ENCODE measurements around the gene DDX47. TPM values are rescaled to one million over a fixed set of nuclear protein-coding genes. Genes with fewer than 3 reads are reported as not detected.

Gene DDX47
- 70.3 TPM for polyA plus RNA-seq (2012; ENCODE audit: insufficient read depth, insufficient read length, low read depth)

- Histone ChIP-seq H3K36me3 (peaks cover 24% of the 10 kb centered on the region), H3K4me1 (no peaks in the 10 kb centered on the region), H3K27me3 (no peaks in the 10 kb centered on the region), H3K4me3 (ENCODE audit: low read depth, low read length) (peak within 1 kb of the TSS; percentile 99), H3K9me3 (no peaks in the 10 kb centered on the region)
- peak; percentile 97 for DNase-seq
- peak; percentile 83 for TF ChIP-seq CTCF (IDR thresholded peaks at IDR 0.05; ENCODE audit: low read depth, low read length)
Observed at GRCh38 chr12:12813120-12814101, at the start of gene DDX47. Gene DDX47, plus strand, starts transcription at chr12:12813346. Its CDS starts 22 bp downstream, at chr12:12813368.

- no peaks in the 10 kb centered on the region for H3K36me3 ChIP-seq
- TF ChIP-seq CTCF (IDR thresholded peaks at IDR 0.05; ENCODE audit: low read depth, low read length) = no peak
- DNase-seq = no peak
- no peak overlapping the region for H3K4me3 ChIP-seq (ENCODE audit: low read depth, low read length)
- no peaks in the 10 kb centered on the region; the same call in 1 of the 2 replicates for H3K9me3 ChIP-seq
- H3K4me1 ChIP-seq = no peaks in the 10 kb centered on the region
- no peaks in the 10 kb centered on the region for H3K27me3 ChIP-seq
Observed at GRCh38 chr12:12764824-12765223, 48.3 kb upstream of the DDX47 start.

GRCh38 chr12:12770262-12770661, 42.9 kb upstream of the DDX47 start:
- no peaks in the 10 kb centered on the region for H3K27me3 ChIP-seq
- H3K9me3 ChIP-seq = no peaks in the 10 kb centered on the region; the same call in 1 of the 2 replicates
- DNase-seq = no peak
- no peak overlapping the region for H3K4me3 ChIP-seq (ENCODE audit: low read depth, low read length)
- H3K36me3 ChIP-seq = no peaks in the 10 kb centered on the region
- TF ChIP-seq CTCF (IDR thresholded peaks at IDR 0.05; ENCODE audit: low read depth, low read length) = no peak
- H3K4me1 ChIP-seq = no peaks in the 10 kb centered on the region

- no peak for DNase-seq
- no peaks in the 10 kb centered on the region for H3K27me3 ChIP-seq
- TF ChIP-seq CTCF (IDR thresholded peaks at IDR 0.05; ENCODE audit: low read depth, low read length) = no peak
- no peaks in the 10 kb centered on the region for H3K36me3 ChIP-seq
- H3K4me3 ChIP-seq (ENCODE audit: low read depth, low read length) = no peak overlapping the region
- no peaks in the 10 kb centered on the region; the same call in 1 of the 2 replicates for H3K9me3 ChIP-seq
- H3K4me1 ChIP-seq = peaks cover 7% of the 10 kb centered on the region
Observed at GRCh38 chr12:12774791-12775190, 38.4 kb upstream of the DDX47 start.

GRCh38 chr12:12776261-12776660, 36.9 kb upstream of the DDX47 start:
- peaks cover 7% of the 10 kb centered on the region for H3K4me1 ChIP-seq
- no peaks in the 10 kb centered on the region for H3K36me3 ChIP-seq
- peak; percentile 14 for DNase-seq
- H3K27me3 ChIP-seq = no peaks in the 10 kb centered on the region
- H3K4me3 ChIP-seq (ENCODE audit: low read depth, low read length) = no peak overlapping the region
- no peak for TF ChIP-seq CTCF (IDR thresholded peaks at IDR 0.05; ENCODE audit: low read depth, low read length)
- no peaks in the 10 kb centered on the region for H3K9me3 ChIP-seq

GRCh38 chr12:12777092-12777491, 36.1 kb upstream of the DDX47 start:
- H3K4me1 ChIP-seq = peaks cover 7% of the 10 kb centered on the region
- TF ChIP-seq CTCF (IDR thresholded peaks at IDR 0.05; ENCODE audit: low read depth, low read length) = no peak
- no peaks in the 10 kb centered on the region for H3K36me3 ChIP-seq
- no peak for DNase-seq
- no peaks in the 10 kb centered on the region for H3K9me3 ChIP-seq
- H3K27me3 ChIP-seq = no peaks in the 10 kb centered on the region
- H3K4me3 ChIP-seq (ENCODE audit: low read depth, low read length) = no peak overlapping the region
